A549 (cell line): ENCODE data around the gene CHTOP.

Source experiments
- EP300 ChIP-seq, 2 experiments: fragments of >200 bp; sonication (Bioruptor Twin); formaldehyde crosslinking; IDR thresholded peaks; 2 replicates in 1 of 2; 3 replicates in 1 of 2; pipeline ENCODE4 v1.6.1; 2016 to 2017
- SMC3 ChIP-seq: fragments of >200 bp; sonication (Bioruptor Twin); formaldehyde crosslinking; IDR thresholded peaks from 3 replicates; pipeline ENCODE4 v1.6.1; 2018; ENCODE audit warnings: inconsistent platforms
- TF ChIP-seq, protein P1 (sequence below): fragments of 450-650 bp; IDR thresholded peaks from 2 replicates; pipeline ENCODE4 v1.6.1; 2014; ENCODE audit warnings: antibody characterized with exemption
- TF ChIP-seq, protein P2 (sequence below): fragments of >200 bp; sonication (Bioruptor Twin); formaldehyde crosslinking; IDR thresholded peaks from 3 replicates; pipeline ENCODE4 v1.5.1; 2016

DNA sequence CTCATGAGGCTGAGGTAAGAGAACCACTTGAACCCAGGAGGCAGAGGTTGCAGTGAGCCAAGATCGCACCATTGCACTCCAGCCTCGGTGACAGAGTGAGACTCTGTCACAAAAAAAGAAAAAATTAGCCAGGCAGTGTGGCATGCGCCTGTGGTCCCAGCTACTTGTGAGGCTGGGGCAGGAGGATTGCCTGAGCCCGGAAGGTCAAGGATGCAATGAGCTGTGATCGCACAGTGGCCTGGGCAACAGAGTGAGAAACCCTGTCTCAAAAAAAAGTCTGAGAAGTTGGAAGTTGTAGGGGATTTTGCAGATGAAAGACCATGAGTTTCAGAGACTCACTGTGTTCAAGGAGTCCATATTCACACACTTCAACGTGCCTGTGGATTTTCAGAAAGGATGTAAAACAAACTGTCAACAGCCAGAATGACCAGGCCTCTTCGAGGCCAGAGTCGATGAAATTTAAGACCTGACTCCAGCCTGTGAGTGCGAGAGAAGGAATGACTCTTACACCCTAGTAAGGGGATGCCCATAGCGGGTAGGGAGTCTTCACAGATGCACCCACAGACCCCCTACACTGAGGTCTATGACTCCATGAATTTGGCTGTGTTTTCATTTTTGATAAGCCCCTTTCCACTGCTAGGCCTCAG is 8.8 kb upstream of the CHTOP start:
- no peak for TF ChIP-seq EP300 (IDR thresholded peaks at IDR 0.05)
- TF ChIP-seq, protein P1, sequence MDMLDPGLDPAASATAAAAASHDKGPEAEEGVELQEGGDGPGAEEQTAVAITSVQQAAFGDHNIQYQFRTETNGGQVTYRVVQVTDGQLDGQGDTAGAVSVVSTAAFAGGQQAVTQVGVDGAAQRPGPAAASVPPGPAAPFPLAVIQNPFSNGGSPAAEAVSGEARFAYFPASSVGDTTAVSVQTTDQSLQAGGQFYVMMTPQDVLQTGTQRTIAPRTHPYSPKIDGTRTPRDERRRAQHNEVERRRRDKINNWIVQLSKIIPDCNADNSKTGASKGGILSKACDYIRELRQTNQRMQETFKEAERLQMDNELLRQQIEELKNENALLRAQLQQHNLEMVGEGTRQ = no peak
- no peak for TF ChIP-seq SMC3
- TF ChIP-seq, protein P2, sequence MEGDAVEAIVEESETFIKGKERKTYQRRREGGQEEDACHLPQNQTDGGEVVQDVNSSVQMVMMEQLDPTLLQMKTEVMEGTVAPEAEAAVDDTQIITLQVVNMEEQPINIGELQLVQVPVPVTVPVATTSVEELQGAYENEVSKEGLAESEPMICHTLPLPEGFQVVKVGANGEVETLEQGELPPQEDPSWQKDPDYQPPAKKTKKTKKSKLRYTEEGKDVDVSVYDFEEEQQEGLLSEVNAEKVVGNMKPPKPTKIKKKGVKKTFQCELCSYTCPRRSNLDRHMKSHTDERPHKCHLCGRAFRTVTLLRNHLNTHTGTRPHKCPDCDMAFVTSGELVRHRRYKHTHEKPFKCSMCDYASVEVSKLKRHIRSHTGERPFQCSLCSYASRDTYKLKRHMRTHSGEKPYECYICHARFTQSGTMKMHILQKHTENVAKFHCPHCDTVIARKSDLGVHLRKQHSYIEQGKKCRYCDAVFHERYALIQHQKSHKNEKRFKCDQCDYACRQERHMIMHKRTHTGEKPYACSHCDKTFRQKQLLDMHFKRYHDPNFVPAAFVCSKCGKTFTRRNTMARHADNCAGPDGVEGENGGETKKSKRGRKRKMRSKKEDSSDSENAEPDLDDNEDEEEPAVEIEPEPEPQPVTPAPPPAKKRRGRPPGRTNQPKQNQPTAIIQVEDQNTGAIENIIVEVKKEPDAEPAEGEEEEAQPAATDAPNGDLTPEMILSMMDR = no peak
